HG03457 (cell line): ENCODE data around the gene DACH1.

Source experiments
- ATAC-seq: cut with Tn5 transposase; IDR thresholded peaks from one replicate; pipeline ENCODE4 v1.9.1; 2021; ENCODE audit warnings: moderate number of reproducible peaks; ENCODE audit not compliant: unreplicated experiment

The DACH1 gene

GRCh38 chr13:71632721-71633120 is 234.3 kb downstream of the DACH1 start:
- ATAC-seq = no peak

- no peak for ATAC-seq
Observed at GRCh38 chr13:71632206-71632605, 234.8 kb downstream of the DACH1 start.

GRCh38 chr13:71629167-71629566 is 237.8 kb downstream of the DACH1 start:
- no peak for ATAC-seq

GRCh38 chr13:71626421-71627117 is 240.4 kb downstream of the DACH1 start:
- no peak for ATAC-seq

- ATAC-seq = no peak
Observed at GRCh38 chr13:71625694-71626093, 241.3 kb downstream of the DACH1 start.

- no peak for ATAC-seq
Observed at GRCh38 chr13:71624653-71625600, 242.1 kb downstream of the DACH1 start.

GRCh38 chr13:71621174-71622124 is 245.6 kb downstream of the DACH1 start:
- ATAC-seq = no peak

GRCh38 chr13:71619096-71619495 is 247.9 kb downstream of the DACH1 start:
- no peak for ATAC-seq

- no peak for ATAC-seq
Observed at GRCh38 chr13:71618159-71618558, 248.8 kb downstream of the DACH1 start.

GRCh38 chr13:71617265-71617664 is 249.7 kb downstream of the DACH1 start:
- ATAC-seq = no peak

GRCh38 chr13:71613066-71613745 is 253.8 kb downstream of the DACH1 start:
- no peak for ATAC-seq

- no peak for ATAC-seq
Observed at GRCh38 chr13:71611292-71611691, 255.7 kb downstream of the DACH1 start.

GRCh38 chr13:71610876-71611275 is 256.1 kb downstream of the DACH1 start:
- ATAC-seq = no peak

GRCh38 chr13:71609271-71609670 is 257.7 kb downstream of the DACH1 start:
- no peak for ATAC-seq

- no peak for ATAC-seq
Observed at GRCh38 chr13:71607575-71607974, 259.4 kb downstream of the DACH1 start.

- no peak for ATAC-seq
Observed at GRCh38 chr13:71606818-71607217, 260.2 kb downstream of the DACH1 start.

GRCh38 chr13:71605744-71606143 is 261.3 kb downstream of the DACH1 start:
- no peak for ATAC-seq

- no peak for ATAC-seq
Observed at GRCh38 chr13:71603255-71603654, 263.7 kb downstream of the DACH1 start.

- no peak for ATAC-seq
Observed at GRCh38 chr13:71602344-71602743, 264.7 kb downstream of the DACH1 start.

GRCh38 chr13:71597150-71597549 is 269.9 kb downstream of the DACH1 start:
- ATAC-seq = no peak
